Mammary epithelial cell (primary cell): ENCODE measurements around the gene FGF8.

Experiments used
- CTCF ChIP-seq, 2 donors: IDR thresholded peaks in 1 of 2; conservative IDR thresholded peaks in 1 of 2; 2 replicates each; pipeline ENCODE4 v1.5.1; 2011 to 2012; ENCODE audit warnings: inconsistent platforms in 2 of 2, low read length in 2 of 2, mild to moderate bottlenecking in 2 of 2, control low read depth in 1 of 2, low read depth in 1 of 2; ENCODE audit not compliant: insufficient read depth in 1 of 2; ENCODE audit errors: extremely low read depth in 1 of 2
- EZH2 ChIP-seq: IDR thresholded peaks from 2 replicates; pipeline ENCODE4 v1.6.1; 2012; ENCODE audit warnings: low read length, inconsistent platforms, borderline replicate concordance

GRCh38 chr10:101776161-101776817 lies 375 bp upstream of the FGF8 start:
- TF ChIP-seq CTCF (conservative IDR thresholded peaks at IDR 0.05 in 1 of 2, IDR thresholded peaks at IDR 0.05 in 1 of 2; ENCODE audit: extremely low read depth in 1 of 2, insufficient read depth in 1 of 2, low read depth in 1 of 2, low read length in 2 of 2) (no peak), EZH2 (peak; percentile 84)
